Measurements from ENCODE around the gene SCGN.

The SCGN gene

DNA sequence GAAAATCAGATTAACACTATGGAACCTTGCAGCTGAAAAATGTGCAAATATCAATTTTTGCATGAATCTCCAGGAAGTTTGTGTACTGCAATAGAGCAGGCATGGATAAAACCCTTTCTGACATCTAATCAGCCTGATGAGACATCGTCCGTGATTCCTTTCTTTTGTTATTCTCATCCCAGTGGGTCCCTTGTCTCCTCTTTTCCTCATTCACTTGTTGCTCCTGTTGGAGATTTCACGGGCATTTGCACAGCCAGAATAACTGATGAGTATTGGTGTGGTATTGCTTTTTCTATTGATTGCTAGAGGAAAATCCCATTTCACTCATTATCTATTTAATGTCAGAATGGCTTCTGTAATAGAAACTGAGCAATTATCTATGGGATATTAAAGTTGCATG, 39.9 kb downstream of the SCGN start:
- DNase-seq: no peak

- DNase-seq: no peak
These were observed 40.5 kb downstream of the SCGN start for GRCh38 chr6:25692472-25692871.

DNA sequence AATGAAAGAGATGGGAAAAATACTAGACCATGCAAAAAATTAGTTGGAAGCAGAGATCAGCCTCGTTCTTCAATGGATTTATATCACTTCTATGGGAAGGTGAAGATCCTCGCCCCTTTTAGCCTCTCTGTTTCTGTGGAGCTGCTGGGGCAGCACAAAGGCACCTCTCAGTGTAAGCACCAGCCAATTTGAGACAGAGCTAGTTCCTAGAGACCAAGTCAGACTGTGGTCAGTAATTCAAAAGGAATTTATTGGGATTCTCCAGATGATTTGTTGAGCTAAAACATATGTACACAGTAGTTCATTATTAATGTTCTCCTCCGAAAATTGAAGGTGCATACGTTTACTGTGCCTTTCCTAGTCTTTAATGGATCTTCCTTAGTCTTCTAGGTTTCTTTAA, 42.4 kb downstream of the SCGN start:
- DNase-seq: no peak

DNA sequence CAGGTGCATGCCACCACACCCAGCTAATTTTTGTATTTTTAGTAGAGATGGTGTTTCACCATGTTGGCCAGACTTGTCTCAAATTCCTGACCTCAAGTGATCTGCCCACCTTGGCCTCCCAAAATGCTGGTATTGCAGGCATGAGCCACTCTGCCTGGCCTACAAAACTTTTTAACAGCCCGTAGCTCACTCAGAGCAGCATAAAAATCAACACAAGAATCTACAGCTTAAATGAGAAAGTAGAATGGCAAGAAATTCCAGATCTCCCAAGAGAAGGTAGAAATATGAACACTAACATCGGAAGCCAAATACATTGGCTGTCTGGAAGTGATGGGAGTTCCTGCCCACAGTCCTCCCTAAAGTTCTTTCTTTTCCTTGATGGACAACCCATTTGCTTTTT, 43.7 kb downstream of the SCGN start:
- DNase-seq: no peak

DNA sequence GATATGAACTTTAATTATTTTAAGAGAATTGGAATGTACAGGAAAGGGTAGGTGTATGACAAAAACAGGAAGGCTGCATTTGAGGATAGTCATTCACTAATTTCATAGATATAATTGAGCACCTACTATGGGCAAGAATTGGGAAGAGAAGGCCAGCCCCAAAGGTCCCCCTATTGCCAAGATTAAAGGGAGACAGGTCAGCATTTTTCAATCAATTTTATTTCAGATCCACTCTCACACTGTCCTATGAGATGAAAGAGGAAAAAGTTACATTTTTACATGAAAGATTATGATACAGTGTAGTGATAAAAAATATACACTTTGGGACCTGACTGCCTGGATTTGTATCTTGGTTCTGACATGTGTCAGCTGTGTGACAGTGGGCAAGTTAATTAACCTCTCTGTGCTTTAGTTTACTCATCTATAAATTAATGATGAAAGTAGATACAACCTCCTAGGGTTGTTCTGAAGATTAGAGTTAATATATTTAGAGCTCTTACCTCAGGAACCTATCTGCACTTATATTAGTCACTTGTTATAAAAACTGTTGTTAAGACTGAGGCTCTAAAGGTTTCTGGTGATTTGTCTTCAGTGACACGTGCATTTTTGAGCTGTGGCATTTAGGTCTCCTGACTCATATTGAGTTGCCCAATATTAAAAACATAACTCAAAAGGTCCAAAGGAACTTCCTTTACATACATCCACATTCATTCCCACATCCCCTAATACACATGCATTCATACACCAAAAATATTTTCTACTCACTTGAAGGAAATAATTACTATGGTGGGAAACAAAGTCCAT, 45.7 kb downstream of the SCGN start:
- DNase-seq: no peak

DNA sequence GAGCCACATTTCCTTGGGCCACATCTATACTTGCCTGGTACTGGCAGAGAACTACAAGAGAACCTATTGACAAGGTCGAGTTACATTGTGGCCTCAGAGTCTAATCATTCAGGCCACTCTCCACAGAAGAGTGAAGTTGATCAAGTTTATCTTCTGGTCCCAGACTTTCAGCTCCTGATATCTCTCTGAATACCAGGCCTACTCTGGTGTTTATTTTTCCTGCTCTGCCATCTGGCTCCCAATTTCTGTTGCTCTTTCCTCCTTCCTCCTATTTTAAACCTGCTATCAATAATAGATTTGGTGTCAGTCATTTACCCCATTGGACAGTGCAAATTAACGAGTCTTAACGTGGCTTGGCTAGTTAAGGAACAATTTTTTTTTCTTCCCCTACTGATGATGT, 46.6 kb downstream of the SCGN start:
- no peak for DNase-seq

GRCh38 chr6:25699649-25700048, 47.6 kb downstream of the SCGN start:
- DNase-seq: no peak

DNA sequence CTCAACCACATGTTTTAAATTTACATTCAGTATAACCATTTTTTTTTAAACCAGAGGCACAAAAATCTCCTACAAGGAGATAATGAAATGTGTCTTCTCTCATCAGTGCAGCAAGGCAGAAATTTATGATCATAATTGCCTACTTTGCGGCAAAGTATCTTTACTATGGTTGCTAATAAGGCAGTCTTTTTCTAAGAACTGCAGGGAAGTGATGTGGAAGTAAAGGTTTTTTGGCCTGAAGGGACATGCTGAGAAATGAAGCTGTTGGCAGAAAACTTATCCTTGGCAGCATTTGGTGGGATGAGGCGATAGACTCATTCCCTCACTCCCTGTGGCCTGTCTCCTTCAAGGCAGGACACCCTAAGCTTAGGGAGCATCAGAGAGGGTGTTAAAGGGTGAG, 48.7 kb downstream of the SCGN start:
- no peak for DNase-seq

DNA sequence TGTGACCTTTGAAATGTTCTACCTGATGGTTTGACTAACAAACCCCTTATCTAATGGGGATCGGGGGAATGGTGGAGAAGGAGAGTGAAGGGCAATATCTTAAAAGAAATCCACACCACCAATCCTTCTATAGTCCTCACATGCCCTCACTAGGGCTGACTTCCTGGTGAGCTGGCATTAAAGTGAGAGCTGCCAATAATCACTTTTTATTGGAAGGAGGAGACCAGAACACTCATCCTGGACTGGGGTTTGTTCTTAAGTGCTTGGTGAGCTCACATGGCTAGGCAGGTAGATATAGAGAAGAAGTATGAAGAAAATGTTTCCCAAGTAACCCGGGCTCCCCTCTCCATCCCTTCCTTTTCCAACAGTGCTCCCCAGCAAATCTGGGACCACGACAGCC, 49.8 kb downstream of the SCGN start:
- no peak for DNase-seq

DNA sequence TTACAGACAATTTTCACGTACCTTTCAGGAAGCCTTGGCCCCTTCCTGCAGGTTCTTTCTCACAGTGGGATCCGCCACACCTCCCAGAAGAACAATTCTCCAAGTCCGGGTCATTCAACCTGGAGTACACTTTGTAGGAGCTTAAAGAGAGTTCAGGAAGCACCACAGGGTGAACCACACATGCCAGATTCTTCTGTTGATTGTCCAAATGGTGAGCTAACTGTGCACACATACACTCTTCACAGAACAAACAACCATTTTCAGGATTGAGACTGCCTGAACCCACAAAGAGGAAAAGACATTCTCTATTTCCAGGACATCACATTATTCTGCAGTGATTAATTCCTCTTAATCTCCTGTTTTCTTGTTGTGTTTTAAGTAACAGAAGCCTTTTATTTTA, 51.0 kb downstream of the SCGN start:
- no peak for DNase-seq

DNA sequence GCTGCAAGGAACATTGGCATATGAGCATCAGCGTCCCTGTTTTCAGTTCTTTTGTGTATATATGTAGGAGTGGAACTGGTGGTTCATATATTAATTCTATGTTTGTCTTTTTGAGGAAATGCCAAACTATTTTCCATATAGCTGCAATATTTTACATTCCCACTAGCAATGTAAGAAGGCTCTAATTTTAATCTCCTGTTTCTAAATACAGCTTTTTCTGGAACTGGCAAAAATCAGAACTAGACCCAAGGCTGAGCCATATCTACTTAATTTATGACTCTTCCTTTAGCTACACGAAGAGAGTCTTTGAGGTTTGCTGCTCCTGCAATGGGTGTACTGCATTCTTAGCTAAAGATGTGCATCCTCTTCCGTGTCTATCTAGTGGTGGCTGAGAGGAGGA, 52.0 kb downstream of the SCGN start:
- no peak for DNase-seq

GRCh38 chr6:25706314-25707014, 54.4 kb downstream of the SCGN start:
- no peak for DNase-seq

DNA sequence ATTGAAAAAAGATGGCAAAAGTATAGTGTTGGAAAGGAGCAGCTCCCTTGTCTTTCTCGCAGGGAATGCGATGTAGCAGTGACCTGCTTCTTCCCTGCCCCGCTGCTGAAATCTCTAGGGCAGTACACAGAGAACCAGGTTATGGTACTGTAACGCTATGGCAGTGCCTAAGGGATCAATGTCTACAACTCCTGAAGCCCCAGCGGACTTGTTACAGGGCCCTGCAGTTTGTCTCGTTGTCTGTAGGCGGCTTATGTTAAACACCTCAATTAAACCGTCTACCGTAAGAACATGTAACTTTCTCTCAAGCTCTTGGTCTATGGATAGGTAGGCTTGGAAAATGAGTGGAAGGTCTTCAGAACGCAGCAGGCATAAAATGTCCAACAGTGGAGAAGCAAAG, 57.7 kb downstream of the SCGN start:
- DNase-seq: no peak

DNA sequence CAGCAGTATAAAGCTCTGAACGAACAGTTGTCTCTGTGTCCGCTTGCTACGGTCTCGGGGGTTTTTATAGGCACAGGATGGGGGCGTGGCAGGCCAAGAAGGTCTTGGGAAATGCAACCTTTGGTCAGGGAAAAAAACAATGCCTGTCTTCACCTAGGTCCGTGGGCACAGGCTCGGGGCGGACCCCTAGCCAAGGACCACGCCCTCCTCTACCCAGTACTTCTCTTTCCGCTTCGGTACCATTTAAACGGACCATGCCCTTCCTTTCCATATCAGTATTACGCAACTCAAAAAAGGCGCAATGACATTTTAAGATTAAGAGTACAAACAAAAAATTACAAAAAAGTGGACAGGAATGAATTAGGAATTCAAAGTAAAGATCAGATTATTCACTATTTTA, 58.3 kb downstream of the SCGN start:
- no peak for DNase-seq

DNA sequence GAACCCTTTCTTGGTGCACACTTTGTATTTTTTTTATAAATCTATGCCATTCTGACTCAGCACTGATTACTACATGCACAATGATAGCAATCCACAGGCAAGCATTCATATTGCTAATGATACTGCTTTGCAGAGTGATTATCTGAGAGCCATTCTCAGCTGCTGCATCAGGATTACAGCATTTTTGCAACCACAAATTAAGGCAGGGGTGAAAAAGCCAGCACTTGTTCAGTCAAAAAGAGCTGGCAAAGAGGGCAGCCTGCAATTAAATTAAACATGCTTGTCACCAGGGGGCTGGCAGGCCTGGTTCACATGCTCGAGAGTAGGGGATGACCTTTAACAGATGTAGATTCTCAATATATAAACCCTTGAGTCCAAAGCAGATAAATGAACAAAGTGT, 61.8 kb downstream of the SCGN start:
- peak in 1 of 5 experiments; percentile 7 for DNase-seq

- DNase-seq: no peak
These were observed 62.8 kb downstream of the SCGN start for GRCh38 chr6:25714765-25715164.

- DNase-seq: no peak
These were observed 63.8 kb downstream of the SCGN start for GRCh38 chr6:25715794-25716193.

- peak in 1 of 5 experiments; percentile 42 for DNase-seq
These were observed 66.1 kb downstream of the SCGN start for GRCh38 chr6:25717866-25718740.

DNA sequence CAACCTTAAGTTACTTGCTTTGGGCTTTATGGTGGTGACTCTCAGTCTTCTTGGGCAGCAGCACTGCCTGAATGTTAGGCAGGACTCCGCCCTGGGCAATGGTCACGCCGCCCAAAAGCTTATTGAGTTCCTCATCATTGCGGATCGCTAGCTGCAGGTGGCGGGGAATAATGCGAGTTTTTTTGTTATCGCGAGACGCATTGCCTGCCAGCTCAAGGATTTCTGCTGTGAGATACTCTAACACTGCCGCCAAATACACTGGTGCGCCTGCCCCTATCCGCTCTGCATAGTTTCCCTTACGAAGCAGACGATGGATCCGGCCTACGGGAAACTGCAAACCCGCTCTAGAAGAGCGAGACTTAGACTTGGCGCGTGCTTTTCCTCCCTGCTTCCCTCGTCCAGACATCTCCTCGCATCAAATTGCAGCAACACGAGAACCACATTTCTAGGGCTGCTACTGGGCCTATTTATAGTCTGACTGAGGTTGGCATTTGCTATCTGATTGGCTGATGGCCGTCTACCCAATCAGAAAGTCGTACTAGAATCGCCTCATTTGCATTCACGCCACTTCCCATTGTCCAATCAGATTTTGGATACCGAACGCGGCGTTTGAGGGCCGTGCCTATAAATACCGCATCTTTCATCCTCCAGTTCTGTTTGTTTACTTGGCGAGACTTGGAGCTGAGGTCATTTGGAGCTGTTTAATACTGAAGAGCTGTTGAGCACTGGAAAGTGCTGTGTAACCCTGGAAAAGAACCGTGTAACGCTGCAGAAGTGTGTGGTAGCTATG, 74.3 kb downstream of the SCGN start:
- DNase-seq: no peak

GRCh38 chr6:25727028-25727427, 75.0 kb downstream of the SCGN start:
- no peak for DNase-seq

GRCh38 chr6:25730907-25731306, 78.9 kb downstream of the SCGN start:
- DNase-seq: no peak

DNA sequence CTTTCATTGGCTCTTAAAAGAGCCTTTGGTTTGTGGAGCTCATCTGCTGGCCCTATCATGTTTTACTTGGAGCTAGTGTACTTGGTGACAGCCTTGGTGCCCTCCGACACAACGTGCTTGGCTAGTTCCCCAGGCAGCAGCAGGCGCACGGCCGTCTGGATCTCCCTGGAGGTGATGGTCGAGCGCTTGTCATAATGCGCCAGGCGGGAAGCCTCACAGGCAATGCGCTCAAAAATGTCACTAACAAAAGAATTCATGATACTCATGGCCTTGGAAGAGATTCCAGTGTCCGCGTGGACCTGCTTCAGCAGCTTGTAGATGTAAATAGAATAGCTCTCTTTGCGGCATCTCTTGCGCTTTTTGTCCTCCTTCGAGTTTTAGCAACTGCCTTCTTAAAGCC, 79.7 kb downstream of the SCGN start:
- DNase-seq: no peak
